T-helper 9 cell (primary cell): ENCODE data around the gene COX6B1.
"Not testable (repeated sequence)": the region's sequence is repeated elsewhere in the genome, so short reads cannot be mapped to it uniquely, and the experiment has no call there.

Experiments used
- DNase-seq: peaks from one replicate; pipeline ENCODE4 v3.0.0-alpha.2; 2020

Gene COX6B1

GRCh38 chr19:35666251-35666913 lies 18.3 kb downstream of the COX6B1 start, which contains the start of gene UPK1A:
Gene UPK1A (plus strand): TSS chr19:35666517. CDS start chr19:35666813, 296 bp downstream.
- no peak for DNase-seq

DNA sequence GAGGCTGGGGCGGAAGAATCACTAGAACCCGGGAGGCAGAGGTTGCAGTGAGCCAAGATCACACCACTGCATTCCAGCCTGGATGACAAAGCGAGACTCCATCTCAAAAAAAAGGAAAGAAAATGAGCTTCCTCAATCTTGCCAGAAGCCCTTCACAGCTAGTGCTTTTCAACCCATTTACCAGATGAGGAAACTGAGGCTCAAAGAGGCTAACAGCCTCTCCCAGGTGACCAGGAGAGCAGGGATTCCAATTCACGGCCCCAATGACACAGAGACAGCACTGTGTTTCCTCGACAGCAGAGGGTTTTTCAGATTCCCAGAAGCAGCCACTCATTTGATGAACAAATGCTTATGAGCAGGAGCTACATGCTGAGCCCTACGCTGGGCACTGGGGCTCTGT lies 21.4 kb downstream of the COX6B1 start:
- DNase-seq: no peak

- no peak for DNase-seq
Observed at GRCh38 chr19:35669974-35670373, 21.9 kb downstream of the COX6B1 start.

GRCh38 chr19:35670686-35671085 lies 22.6 kb downstream of the COX6B1 start:
- no peak for DNase-seq

DNA sequence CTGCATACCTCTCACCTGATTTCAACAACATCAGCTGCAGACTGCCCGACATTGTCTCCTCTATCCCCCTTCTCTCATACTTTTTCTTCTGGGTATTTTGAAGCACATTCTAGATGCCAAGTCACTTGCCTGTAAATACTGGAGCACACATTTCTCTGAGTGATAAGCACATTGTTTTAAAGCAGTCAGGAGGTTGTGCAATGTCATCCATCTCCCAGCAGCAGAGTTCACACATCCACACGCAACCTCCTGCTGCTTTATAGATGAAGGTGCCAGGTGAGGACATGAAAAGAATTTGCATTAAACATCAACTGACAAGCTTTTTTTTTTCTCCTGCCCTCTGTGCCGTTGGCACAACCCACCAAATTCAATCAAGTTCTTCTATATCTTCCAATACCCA lies 23.7 kb downstream of the COX6B1 start:
- no peak for DNase-seq

DNA sequence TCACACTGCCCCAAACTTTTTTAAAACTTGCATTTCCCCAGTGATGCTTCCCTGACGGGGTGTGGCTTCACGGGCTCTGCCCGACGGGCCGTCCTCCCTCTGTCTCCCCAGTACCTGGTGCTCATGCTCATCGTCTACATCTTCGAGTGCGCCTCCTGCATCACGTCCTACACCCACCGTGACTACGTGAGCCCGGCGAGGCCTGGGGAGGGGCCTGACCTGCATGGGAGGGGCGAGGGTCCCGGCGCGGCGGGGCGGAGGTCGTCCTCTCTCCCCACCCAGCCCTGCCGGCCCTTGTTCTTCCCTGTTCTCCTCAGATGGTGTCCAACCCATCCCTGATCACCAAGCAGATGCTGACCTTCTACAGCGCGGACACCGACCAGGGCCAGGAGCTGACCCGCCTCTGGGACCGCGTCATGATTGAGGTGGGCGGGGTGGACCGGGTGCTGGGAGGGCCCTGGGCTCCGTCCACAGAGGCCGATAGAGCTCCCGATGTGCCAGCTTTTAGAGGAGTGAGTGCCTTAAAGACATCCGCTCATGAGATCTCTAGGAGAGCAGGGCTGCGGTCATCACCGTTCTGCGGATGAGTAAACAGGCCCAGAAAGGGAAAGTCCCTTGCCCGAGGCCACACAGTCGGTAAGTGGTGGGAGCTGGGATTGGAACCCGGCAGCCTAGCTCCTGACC lies 25.1 kb downstream of the COX6B1 start:
- peak; percentile 6 for DNase-seq

DNA sequence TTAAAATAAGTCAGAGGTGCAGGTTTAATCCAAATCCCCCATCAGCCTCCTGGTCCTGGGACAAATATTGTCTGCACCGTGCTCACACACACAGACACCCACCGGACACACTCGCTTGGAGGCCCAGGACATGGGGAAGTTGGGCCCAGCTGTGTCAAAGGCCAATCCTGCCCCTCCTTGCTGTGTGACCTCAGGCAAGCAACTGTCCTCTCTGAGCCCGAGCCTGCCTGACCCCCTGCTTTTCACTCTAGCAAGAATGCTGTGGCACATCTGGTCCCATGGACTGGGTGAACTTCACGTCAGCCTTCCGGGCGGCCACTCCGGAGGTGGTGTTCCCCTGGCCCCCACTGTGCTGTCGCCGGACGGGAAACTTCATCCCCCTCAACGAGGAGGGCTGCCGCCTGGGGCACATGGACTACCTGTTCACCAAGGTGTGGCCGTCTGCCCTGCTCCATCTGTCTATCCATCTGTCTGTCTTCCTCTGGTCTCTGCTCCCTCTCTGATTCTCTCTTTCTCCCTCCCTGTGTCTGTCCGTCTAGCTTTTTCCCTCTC lies 27.5 kb downstream of the COX6B1 start:
- no peak for DNase-seq

DNA sequence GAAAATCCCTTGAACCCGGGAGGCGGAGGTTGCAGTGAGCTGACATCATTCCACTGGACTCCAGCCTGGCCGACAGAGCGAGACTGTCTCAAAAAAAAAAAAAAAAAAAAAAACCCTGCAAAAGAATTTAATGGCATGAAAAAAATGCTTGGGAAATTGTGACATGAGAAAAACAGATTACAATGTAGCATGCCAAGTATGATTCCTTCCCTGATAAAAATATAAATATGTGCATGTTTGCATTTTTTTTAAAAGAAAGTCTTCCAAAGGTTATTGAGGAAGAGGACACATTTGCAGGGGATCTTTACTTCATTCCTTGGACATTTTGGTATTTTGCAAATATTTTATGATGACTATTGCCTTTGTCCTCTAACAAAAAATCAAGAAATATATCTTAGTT lies 41.7 kb downstream of the COX6B1 start:
- no peak for DNase-seq

GRCh38 chr19:35691106-35691505 lies 43.0 kb downstream of the COX6B1 start:
- DNase-seq: not testable (repeated sequence)

GRCh38 chr19:35692010-35692409 lies 43.9 kb downstream of the COX6B1 start:
- no peak for DNase-seq

DNA sequence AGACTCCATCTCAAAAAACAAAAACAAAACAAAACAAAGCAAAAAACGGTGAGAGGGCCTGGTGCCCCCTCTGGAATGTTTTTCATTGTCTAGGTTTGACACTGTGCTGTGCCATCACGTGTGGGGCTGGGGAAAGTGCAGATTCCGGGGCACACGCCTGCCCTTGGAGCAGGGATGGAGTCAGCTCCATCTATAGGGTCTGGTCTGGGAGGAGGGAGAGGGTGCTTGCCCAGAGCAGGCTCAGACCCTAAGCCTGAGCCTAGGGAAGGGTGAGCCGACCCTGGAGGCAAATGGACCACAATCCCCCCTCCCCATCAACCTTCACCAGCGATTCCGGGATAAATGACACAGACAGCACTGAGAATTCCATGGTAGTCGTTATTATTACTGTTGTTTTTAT lies 45.3 kb downstream of the COX6B1 start:
- no peak for DNase-seq

- peak; percentile 87 for DNase-seq
Observed at GRCh38 chr19:35693835-35694599, 45.9 kb downstream of the COX6B1 start.

DNA sequence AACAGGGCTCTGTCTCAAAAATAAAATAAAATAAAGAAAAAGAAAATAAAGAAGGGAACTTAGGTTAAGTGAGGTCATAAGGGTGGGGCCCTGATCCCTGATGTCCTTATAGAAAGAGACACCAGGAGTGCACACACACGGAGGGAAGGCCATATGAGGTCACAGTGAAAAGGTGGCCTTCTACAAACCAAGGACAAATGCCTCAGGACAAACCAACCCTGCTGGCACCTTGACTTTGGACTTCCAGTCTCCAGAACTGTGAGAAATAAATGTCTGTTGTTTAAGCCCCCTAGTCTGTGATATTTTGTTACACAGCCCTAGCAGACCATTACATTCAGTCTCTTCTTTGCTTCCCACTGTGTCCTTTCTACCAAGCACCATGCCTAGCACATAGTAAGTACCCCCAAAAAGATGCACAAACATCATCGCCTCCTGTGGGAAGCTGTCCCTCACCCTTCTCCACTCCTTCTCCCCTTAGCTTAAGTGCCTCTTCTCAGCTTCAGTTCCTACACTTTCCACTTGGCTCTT lies 47.8 kb downstream of the COX6B1 start:
- DNase-seq: no peak

DNA sequence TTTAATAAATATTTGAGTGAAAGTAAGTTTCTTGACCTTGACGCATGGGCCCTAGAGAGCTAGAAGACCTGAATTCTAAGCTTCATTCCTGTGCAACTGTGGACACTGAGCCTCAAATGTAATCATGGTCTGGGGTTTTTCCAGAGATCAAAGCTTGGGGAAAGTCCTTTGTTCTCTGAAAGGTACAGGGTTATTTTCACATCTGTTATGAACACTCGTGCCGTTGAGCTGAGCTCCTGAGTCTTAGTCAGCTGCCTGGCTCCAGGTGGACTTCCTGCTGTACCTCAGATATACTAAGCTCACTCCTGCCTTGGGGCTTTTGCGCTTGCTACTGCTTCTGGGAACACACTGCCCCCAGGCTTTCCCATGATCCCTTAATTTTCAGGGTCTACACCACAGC lies 48.7 kb downstream of the COX6B1 start:
- DNase-seq: no peak

- peak; percentile 83 for DNase-seq
Observed at GRCh38 chr19:35702223-35703012, 54.3 kb downstream of the COX6B1 start.

DNA sequence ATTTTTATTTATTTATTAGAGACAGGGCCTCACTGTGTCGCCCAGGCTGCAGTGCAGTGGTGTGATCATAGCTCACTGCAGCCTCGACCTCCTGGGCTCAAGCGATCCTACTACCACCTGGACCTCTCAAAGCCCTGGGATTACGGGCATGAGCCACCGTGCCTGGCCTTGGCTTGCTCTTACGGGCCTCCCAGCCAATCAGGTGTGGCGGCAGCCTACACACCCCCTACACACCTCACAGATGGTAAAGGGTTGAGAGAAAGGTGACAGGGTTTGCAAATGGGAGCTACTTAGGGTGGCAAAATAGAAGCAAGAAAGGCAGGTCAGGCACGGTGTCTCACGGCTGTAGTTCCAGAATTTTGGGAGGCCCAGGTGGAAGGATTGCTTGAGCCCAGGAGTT lies 55.2 kb downstream of the COX6B1 start:
- DNase-seq: no peak

GRCh38 chr19:35704218-35704617 lies 56.1 kb downstream of the COX6B1 start, which contains the start of gene ZBTB32:
Gene ZBTB32 (plus strand): TSS chr19:35704558. CDS start chr19:35714627, 10,069 bp downstream.
- DNase-seq: no peak
